HUDEP-2 (cell line): ENCODE data around the gene AOC3.
"Not testable (repeated sequence)": the region's sequence is repeated elsewhere in the genome, so short reads cannot be mapped to it uniquely, and the experiment has no call there.

ENCODE experiments used
- DNase-seq, 76 experiments: peaks; one replicate each; lab custom pipeline; 2025; ENCODE audit not compliant: unreplicated experiment in 76 of 76; lab: John Stamatoyannopoulos, UW

AOC3 gene

GRCh38 chr17:42891539-42892152 is 40.6 kb downstream of the AOC3 start:
- no peak for DNase-seq

- DNase-seq, result no peak
Observed at GRCh38 chr17:42893359-42893758, 42.4 kb downstream of the AOC3 start.

GRCh38 chr17:42894283-42895184 is 43.5 kb downstream of the AOC3 start:
- DNase-seq, result no peak

GRCh38 chr17:42895185-42895555 is 44.2 kb downstream of the AOC3 start:
- DNase-seq, result no peak

GRCh38 chr17:42898147-42898811 is 47.3 kb downstream of the AOC3 start:
- no peak for DNase-seq

GRCh38 chr17:42899981-42900380 is 49.0 kb downstream of the AOC3 start:
- not testable (repeated sequence) for DNase-seq

GRCh38 chr17:42900460-42901331 is 49.7 kb downstream of the AOC3 start, which contains the start of gene G6PC1:
Gene G6PC1 (plus strand): TSS chr17:42900799. CDS start chr17:42900877, 78 bp downstream.
- no peak for DNase-seq

- DNase-seq, result no peak
Observed at GRCh38 chr17:42901535-42902229, 50.7 kb downstream of the AOC3 start.

GRCh38 chr17:42904110-42904469 is 53.1 kb downstream of the AOC3 start:
- DNase-seq, result no peak

- no peak for DNase-seq
Observed at GRCh38 chr17:42906772-42907446, 55.9 kb downstream of the AOC3 start.
